22Rv1 (cell line): ENCODE data around the gene SLC25A6.

ENCODE experiments used
- H3K27ac ChIP-seq: fragments of 450-650 bp; 2 replicates; pipeline ENCODE4 v1.5.1; 2017
- CTCF ChIP-seq: fragments of 450-650 bp; IDR thresholded peaks from 2 replicates; pipeline ENCODE4 v1.5.1; 2017; ENCODE audit warnings: mild to moderate bottlenecking
- ZFX ChIP-seq: fragments of 450-650 bp; IDR thresholded peaks from 2 replicates; pipeline ENCODE4 v1.6.1; 2017; ENCODE audit warnings: antibody characterized with exemption, borderline replicate concordance

SLC25A6 gene

DNA sequence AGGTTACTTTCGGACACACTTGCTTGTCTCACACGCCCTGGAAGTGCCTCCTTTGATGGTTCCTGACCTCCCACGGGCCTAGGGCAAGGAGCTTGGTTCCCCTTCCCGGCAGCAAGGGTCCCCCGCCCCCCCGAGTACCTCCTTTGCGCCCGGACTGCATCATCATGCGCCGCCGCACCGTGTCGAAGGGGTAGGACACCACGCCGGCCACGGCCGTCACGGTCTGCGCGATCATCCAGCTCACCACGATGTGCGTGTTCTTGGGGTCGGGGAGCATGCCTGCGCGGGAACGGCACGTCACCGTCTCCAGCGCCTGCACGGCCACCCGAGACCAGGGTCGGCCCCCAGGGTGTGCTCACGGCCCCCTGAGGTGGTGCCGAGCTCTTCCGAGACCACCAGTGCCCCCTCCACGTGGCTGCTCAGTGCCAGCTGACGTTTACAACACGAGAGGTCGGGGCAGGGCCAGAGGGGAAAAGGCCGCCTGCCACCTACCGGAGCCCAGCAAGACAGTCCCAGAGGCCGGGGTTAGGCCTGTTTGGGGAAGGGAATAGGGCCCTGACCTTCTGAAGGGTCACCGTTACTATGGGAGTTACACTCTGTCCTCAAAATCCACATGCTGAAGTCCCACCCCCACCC is 4.7 kb downstream of the SLC25A6 start:
- no peak overlapping the region for H3K27ac ChIP-seq
- TF ChIP-seq ZFX (no peak), CTCF (no peak)

GRCh38 chrX:1386338-1387127 is 5.4 kb downstream of the SLC25A6 start:
- no peak for TF ChIP-seq CTCF
- TF ChIP-seq ZFX = no peak

DNA sequence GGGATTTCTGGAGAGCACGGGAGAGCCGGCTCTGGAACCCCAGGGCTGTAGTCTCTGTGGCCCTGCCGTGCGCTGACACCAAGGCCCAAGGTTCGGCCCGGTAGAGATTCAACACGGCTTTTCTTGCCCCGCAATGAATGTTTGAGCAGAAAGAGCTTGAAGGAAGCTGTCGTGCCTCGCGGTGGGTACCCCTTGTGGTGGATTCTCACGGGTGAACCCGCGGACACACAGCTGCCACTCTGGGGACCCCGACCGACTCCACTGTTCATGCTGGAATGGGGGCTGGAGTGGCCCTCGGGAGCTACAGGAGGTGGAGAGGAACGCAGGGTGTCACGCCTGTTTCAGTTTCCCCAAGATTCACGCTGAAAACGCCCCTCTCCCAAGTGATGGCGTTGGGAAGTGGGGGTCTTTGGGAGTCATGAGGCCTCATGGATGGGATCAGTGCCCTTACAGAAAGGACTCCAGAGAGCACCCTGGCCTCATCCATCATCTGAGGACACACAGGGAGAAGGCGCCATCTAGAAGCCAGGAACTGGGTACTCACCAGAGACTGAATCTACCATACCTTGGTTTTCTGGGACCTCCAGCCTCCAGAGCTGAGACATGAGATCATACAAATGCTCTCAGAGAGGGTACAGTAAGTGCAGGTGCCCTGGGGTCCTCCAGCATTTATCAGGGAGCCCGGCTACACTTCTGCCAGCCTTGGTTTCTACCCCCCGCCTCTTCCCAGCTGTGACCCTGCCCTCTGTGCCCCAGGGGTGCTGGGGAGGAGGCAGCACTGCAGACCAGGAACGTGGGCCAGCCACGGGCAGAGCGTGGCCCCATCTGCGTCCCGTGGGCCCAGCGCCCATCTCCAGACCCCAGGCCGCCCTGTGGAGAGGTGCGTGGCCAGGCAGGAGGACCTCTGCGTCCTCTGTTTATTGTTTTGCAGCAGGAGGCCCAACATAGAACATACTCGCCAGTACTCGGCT is 6.4 kb downstream of the SLC25A6 start:
- no peak for TF ChIP-seq ZFX
- TF ChIP-seq CTCF = no peak
- peak overlapping the region; percentile 56; the same call in 1 of the 2 replicates for H3K27ac ChIP-seq

More at GRCh38 chrX:1386338-1387127, 5.4 kb downstream of the SLC25A6 start:
- no peak overlapping the region for H3K27ac ChIP-seq

DNA sequence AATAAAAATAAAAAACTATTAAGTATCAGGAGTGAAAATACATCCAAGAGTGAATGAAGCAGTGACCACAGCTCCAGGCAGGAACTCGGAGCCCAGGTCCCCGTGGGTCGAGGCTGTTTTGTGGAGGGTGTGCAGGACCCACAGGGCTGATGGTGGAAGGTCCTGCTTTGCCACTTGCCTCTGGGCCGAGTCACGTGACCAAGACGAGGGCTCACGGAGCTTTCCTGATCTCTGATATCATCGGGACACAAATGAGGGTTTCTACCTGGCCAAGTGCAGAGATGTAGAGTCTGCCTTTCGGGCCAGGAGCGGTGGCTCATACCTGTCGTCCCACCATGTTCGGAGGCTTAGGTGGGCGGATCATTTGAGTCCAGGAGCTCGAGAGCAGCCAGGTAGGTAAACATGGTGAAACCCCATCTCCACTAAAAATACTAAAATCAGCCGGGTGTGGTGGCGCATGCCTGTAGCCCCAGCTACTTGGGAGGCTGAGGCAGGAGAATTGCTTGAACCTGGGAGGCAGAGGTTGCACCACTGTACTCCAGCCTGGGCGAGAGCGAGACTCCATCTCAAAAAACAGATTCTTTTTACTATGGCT is 7.2 kb downstream of the SLC25A6 start:
- H3K27ac ChIP-seq = peak overlapping the region; percentile 56
- TF ChIP-seq CTCF = no peak
- TF ChIP-seq ZFX = no peak

DNA sequence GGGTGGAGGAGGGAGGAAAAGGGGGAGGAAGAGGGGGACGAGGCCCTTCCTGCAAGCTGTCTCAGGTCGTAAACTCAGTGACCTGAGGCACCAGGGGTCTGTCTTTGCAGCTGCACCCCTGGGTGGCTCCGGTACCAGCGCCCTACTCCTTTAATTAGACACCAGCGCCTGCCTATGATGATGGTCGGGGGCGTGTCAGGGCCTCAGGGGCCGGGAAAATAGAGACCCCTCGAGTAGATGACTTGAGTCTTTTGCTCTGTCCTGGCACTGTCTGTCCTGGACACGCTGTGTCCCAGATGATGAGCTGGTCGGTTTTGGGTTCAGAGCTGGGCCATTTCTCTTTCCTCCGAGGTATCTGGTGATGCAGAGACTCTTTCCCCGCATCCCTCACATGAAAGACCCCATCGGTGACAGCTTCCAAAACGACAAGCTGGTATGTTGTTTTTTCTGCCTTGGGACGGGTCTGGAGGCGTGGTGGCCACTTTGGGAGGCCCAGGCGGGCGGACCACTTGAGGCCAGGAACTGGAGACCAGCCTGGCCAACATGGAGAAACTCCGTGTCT is 11.2 kb downstream of the SLC25A6 start:
- TF ChIP-seq ZFX = no peak
- no peak for TF ChIP-seq CTCF

DNA sequence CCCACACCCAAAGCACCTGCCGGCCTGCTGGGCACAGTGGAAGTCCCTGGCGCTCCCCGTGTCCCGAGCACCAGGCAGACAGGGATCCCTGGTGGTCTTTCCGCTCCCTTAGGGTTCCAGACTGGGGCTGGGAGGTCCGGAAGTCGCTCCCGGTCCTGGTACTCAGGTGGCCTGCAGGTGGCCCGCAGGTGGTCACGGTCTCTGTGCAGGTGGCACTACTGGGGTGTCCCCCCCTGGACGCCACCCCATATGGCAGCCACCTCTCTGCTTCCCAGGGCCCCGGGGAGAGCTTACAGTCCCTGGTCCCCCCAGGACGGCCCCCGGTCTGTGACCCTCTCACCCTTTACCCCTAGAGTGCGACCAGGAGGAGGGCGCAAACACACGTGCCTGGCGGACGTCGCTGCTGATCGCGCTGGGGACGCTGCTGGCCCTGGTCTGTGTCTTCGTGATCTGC is 13.6 kb downstream of the SLC25A6 start:
- no peak overlapping the region for H3K27ac ChIP-seq
- TF ChIP-seq ZFX (no peak), CTCF (no peak)

More for the DNA sequence above, 11.2 kb downstream of the SLC25A6 start:
- peak overlapping the region; percentile 56; the same call in 1 of the 2 replicates for H3K27ac ChIP-seq
